Right ventricle myocardium superior (tissue), 1 donor: Measurements from ENCODE around the gene CADPS2. TPM values are rescaled to one million over a fixed set of nuclear protein-coding genes. Genes with fewer than 3 reads are reported as not detected.

Experiments used
- ATAC-seq: fragments of 200-7000 bp; cut with Tn5 transposase; one replicate; pipeline ENCODE4 v1.9.1; 2020; ENCODE audit warnings: mild to moderate bottlenecking; ENCODE audit not compliant: poor library complexity
- DNase-seq: peaks from one replicate; pipeline ENCODE4 v3.0.0-alpha.2; 2020
- intact Hi-C: fragments of 100-400 bp; cut with DNase I; formaldehyde crosslinking; loops from one replicate; pipeline ENCODE4 v1.11.2; 2022
- total RNA-seq: library from RNA; stranded (reverse); fragmentation: NEBNext Ultra II Directional; extraction: Animal tissue kit (Norgen Biotek cat#: 25700); gene quantifications from one replicate; pipeline ENCODE4 v1.2.1, GENCODE V29; 2021
- donor health status: DM: no; HTN: yes; CAD: no; lungs with severe emphysema.

The CADPS2 gene
- total RNA-seq, 1 donor from 2014 or later: 20.3 TPM

- ATAC-seq (peak; percentile 86), DNase-seq (no peak)
- intact Hi-C loops: no loop called here
Measured at GRCh38 chr7:122802301-122802751, 83.9 kb downstream of the CADPS2 start.

GRCh38 chr7:122791959-122792545 lies 94.2 kb downstream of the CADPS2 start:
- DNase-seq (no peak), ATAC-seq (no peak)
- intact Hi-C loops: no loop called here

- intact Hi-C loops: no loop called here
- DNase-seq: no peak
- no peak for ATAC-seq
Measured at GRCh38 chr7:122790591-122790990, 95.7 kb downstream of the CADPS2 start.

- DNase-seq: no peak
- ATAC-seq: no peak
- intact Hi-C loops: no loop called here
Measured at GRCh38 chr7:122790132-122790531, 96.1 kb downstream of the CADPS2 start.

GRCh38 chr7:122789156-122789555 lies 97.1 kb downstream of the CADPS2 start:
- intact Hi-C loops: no loop called here
- no peak for DNase-seq
- no peak for ATAC-seq

GRCh38 chr7:122770686-122771335 lies 115.4 kb downstream of the CADPS2 start:
- DNase-seq: no peak
- intact Hi-C loops: no loop called here
- ATAC-seq: no peak

- intact Hi-C loops: no loop called here
- DNase-seq (no peak), ATAC-seq (no peak)
Measured at GRCh38 chr7:122768827-122769226, 117.4 kb downstream of the CADPS2 start.

GRCh38 chr7:122767339-122767738 lies 118.9 kb downstream of the CADPS2 start:
- intact Hi-C loops: no loop called here
- DNase-seq: no peak
- ATAC-seq: no peak

GRCh38 chr7:122766593-122766992 lies 119.7 kb downstream of the CADPS2 start:
- DNase-seq (no peak), ATAC-seq (no peak)
- intact Hi-C loops: no loop called here

- no peak for ATAC-seq
- no peak for DNase-seq
- intact Hi-C loops: no loop called here
Measured at GRCh38 chr7:122764902-122765301, 121.4 kb downstream of the CADPS2 start.

- intact Hi-C loops: no loop called here
- no peak for ATAC-seq
- no peak for DNase-seq
Measured at GRCh38 chr7:122764020-122764419, 122.2 kb downstream of the CADPS2 start.

- ATAC-seq: no peak
- no peak for DNase-seq
- intact Hi-C loops: no loop called here
Measured at GRCh38 chr7:122762071-122762470, 124.2 kb downstream of the CADPS2 start.

GRCh38 chr7:122758501-122758900 lies 127.8 kb downstream of the CADPS2 start:
- intact Hi-C loops: no loop called here
- ATAC-seq (no peak), DNase-seq (no peak)

GRCh38 chr7:122756860-122757259 lies 129.4 kb downstream of the CADPS2 start:
- intact Hi-C loops: no loop called here
- ATAC-seq (no peak), DNase-seq (no peak)

- ATAC-seq (no peak), DNase-seq (no peak)
- intact Hi-C loops: no loop called here
Measured at GRCh38 chr7:122755696-122756095, 130.6 kb downstream of the CADPS2 start.

GRCh38 chr7:122752583-122752982 lies 133.7 kb downstream of the CADPS2 start:
- ATAC-seq (no peak), DNase-seq (no peak)
- intact Hi-C loops: no loop called here

- intact Hi-C loops: no loop called here
- DNase-seq (no peak), ATAC-seq (no peak)
Measured at GRCh38 chr7:122750389-122750788, 135.9 kb downstream of the CADPS2 start.

GRCh38 chr7:122748195-122748594 lies 138.1 kb downstream of the CADPS2 start:
- DNase-seq (no peak), ATAC-seq (no peak)
- intact Hi-C loops: no loop called here

GRCh38 chr7:122746948-122747347 lies 139.3 kb downstream of the CADPS2 start:
- ATAC-seq (no peak), DNase-seq (no peak)
- intact Hi-C loops: no loop called here

- intact Hi-C loops: no loop called here
- ATAC-seq (no peak), DNase-seq (no peak)
Measured at GRCh38 chr7:122743211-122743610, 143.0 kb downstream of the CADPS2 start.

- intact Hi-C loops: no loop called here
- DNase-seq (no peak), ATAC-seq (no peak)
Measured at GRCh38 chr7:122738947-122739346, 147.3 kb downstream of the CADPS2 start.
